Endodermal cell (in vitro differentiated cells): ENCODE measurements around the gene ZNF605. TPM values are rescaled to one million over a fixed set of nuclear protein-coding genes. Genes with fewer than 3 reads are reported as not detected.
"Not testable (repeated sequence)": the region's sequence is repeated elsewhere in the genome, so short reads cannot be mapped to it uniquely, and the experiment has no call there.

Source experiments
- DNase-seq: peaks from one replicate; pipeline ENCODE4 v3.0.0-alpha.2; 2017
- H3K27ac ChIP-seq: 2 replicates; pipeline ENCODE4 v1.5.1; 2013; ENCODE audit warnings: mild to moderate bottlenecking, low read depth, low read length, moderate library complexity
- H3K27me3 ChIP-seq: 2 replicates; pipeline ENCODE4 v1.6.1; 2013; ENCODE audit warnings: mild to moderate bottlenecking, low read length, moderate library complexity; ENCODE audit not compliant: insufficient read depth, control insufficient read depth, poor library complexity, severe bottlenecking
- H3K36me3 ChIP-seq: 2 replicates; pipeline ENCODE4 v1.7.0; 2013; ENCODE audit warnings: mild to moderate bottlenecking, low read length, moderate library complexity; ENCODE audit not compliant: control insufficient read depth, insufficient read depth
- H3K4me1 ChIP-seq: one replicate; pipeline ENCODE4 v1.7.0; 2013; ENCODE audit warnings: low read length; ENCODE audit not compliant: control insufficient read depth, insufficient read depth
- H3K4me3 ChIP-seq: 2 replicates; pipeline ENCODE4 v1.5.1; 2013; ENCODE audit warnings: mild to moderate bottlenecking, low read length, moderate library complexity
- H3K9ac ChIP-seq: 2 replicates; pipeline ENCODE4 v1.6.1; 2013; ENCODE audit warnings: mild to moderate bottlenecking, low read length, moderate library complexity; ENCODE audit not compliant: poor library complexity, severe bottlenecking; ENCODE audit errors: extremely low read depth
- H3K9me3 ChIP-seq: 2 replicates; pipeline ENCODE4 v1.6.1; 2013; ENCODE audit warnings: mild to moderate bottlenecking, low read length, moderate library complexity; ENCODE audit not compliant: control insufficient read depth
- H3K27ac Mint-ChIP-seq: 2 replicates; pipeline ENCODE4 v1.8.0; 2020; ENCODE audit warnings: mixed read lengths
- H3K27me3 Mint-ChIP-seq: 2 replicates; pipeline ENCODE4 v1.8.0; 2021; ENCODE audit warnings: mild to moderate bottlenecking, mixed read lengths; ENCODE audit not compliant: insufficient read depth
- H3K36me3 Mint-ChIP-seq: 2 replicates; pipeline ENCODE4 v1.8.0; 2020; ENCODE audit warnings: low read depth, mixed read lengths
- H3K4me1 Mint-ChIP-seq: 2 replicates; pipeline ENCODE4 v1.8.0; 2020; ENCODE audit warnings: mixed read lengths
- H3K4me3 Mint-ChIP-seq: 2 replicates; pipeline ENCODE4 v1.8.0; 2020; ENCODE audit warnings: mild to moderate bottlenecking, moderate library complexity, mixed read lengths
- H3K9me3 Mint-ChIP-seq: 2 replicates; pipeline ENCODE4 v1.8.0; 2020; ENCODE audit warnings: mild to moderate bottlenecking, mixed read lengths
- WGBS, 2 experiments: methylation state at CpG; one replicate each; pipeline versions ENCODE4 v1.1.5 to v1.1.7; 2013; ENCODE audit warnings: missing lambda C conversion rate in 2 of 2, mixed read lengths in 1 of 2; ENCODE audit not compliant: insufficient coverage in 1 of 2, insufficient read length in 1 of 2; 5-methylcytosine and 5-hydroxymethylcytosine counted together
- total RNA-seq, 2 donors: library from RNA; stranded (reverse); fragmentation: NEBNext Ultra II Directional in 1 of 2; extraction: Animal tissue kit (Norgen Biotek cat#: 25700) in 1 of 2; gene quantifications; 2 replicates in 1 of 2; 3 replicates in 1 of 2; pipeline ENCODE4 v1.2.1, GENCODE V29; 2021
- TF ChIP-seq, protein P1 (sequence below): fragments of 200-600 bp; sonication (generic); conservative IDR thresholded peaks from 2 replicates; pipeline ENCODE4 v1.5.0; 2021; ENCODE audit warnings: antibody characterized with exemption, mild to moderate bottlenecking

Gene ZNF605
- total RNA-seq, 2 donors from 2014 or later, result 12.8 to 25.8 TPM

DNA sequence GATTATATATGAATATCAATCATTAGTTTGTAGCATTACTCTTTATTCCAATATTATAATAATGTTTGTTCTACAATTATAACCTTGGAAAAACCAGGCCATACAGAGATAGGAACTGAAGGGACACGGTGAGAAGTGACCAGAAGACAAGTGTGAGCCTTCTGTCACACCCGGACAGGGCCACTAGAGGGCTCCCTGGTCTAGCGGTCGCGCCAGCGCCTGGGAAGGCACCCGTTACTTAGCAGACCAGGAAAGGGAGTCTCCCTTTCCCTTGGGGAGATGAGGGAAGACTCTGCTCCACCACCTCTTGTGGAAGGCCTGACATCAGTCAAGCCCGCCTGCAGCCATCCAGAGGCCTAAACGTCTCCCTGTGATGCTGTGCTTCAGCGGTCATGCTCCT lies 7.8 kb upstream of the ZNF605 start:
- peak; percentile 90 for DNase-seq
- peaks cover 68% of the 10 kb centered on the region for H3K9me3 Mint-ChIP-seq
- not testable (repeated sequence) for H3K4me1 ChIP-seq, H3K36me3 ChIP-seq, H3K27me3 ChIP-seq, H3K4me3 ChIP-seq, H3K27me3 Mint-ChIP-seq, H3K4me1 Mint-ChIP-seq, H3K4me3 Mint-ChIP-seq, H3K27ac Mint-ChIP-seq, H3K27ac ChIP-seq, H3K9ac ChIP-seq
- H3K36me3 Mint-ChIP-seq, result peaks cover 21% of the 10 kb centered on the region
- peaks cover 42% of the 10 kb centered on the region for H3K9me3 ChIP-seq
- WGBS, 2 experiments, result 66% methylated on average over 10 of the region's 10 CpGs; no CpG with 5 or more reads in 1 of the 2 experiments
- TF ChIP-seq, protein P1, sequence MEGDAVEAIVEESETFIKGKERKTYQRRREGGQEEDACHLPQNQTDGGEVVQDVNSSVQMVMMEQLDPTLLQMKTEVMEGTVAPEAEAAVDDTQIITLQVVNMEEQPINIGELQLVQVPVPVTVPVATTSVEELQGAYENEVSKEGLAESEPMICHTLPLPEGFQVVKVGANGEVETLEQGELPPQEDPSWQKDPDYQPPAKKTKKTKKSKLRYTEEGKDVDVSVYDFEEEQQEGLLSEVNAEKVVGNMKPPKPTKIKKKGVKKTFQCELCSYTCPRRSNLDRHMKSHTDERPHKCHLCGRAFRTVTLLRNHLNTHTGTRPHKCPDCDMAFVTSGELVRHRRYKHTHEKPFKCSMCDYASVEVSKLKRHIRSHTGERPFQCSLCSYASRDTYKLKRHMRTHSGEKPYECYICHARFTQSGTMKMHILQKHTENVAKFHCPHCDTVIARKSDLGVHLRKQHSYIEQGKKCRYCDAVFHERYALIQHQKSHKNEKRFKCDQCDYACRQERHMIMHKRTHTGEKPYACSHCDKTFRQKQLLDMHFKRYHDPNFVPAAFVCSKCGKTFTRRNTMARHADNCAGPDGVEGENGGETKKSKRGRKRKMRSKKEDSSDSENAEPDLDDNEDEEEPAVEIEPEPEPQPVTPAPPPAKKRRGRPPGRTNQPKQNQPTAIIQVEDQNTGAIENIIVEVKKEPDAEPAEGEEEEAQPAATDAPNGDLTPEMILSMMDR, result peak; percentile 78

GRCh38 chr12:132961790-132962189 lies 5.7 kb upstream of the ZNF605 start:
- H3K27me3 Mint-ChIP-seq, H3K27ac ChIP-seq, H3K36me3 ChIP-seq, H3K9ac ChIP-seq, H3K4me3 ChIP-seq, H3K27ac Mint-ChIP-seq, H3K4me1 ChIP-seq, H3K4me1 Mint-ChIP-seq, H3K4me3 Mint-ChIP-seq, H3K27me3 ChIP-seq: not testable (repeated sequence)
- H3K9me3 ChIP-seq, result peaks cover 51% of the 10 kb centered on the region
- DNase-seq, result peak; percentile 11
- Mint-ChIP-seq H3K9me3 (peaks cover 67% of the 10 kb centered on the region), H3K36me3 (peaks cover 21% of the 10 kb centered on the region)
- 91 to 97% methylated on average over 13 to 14 of the region's 14 CpGs for WGBS, 2 experiments

GRCh38 chr12:132955094-132956010 lies 754 bp downstream of the ZNF605 start:
- 40 to 71% methylated on average over 21 to 39 of the region's 39 CpGs for WGBS, 2 experiments
- peak; percentile 82 for DNase-seq
- H3K9me3 ChIP-seq, result peaks cover 62% of the 10 kb centered on the region
- H3K27ac Mint-ChIP-seq, result peak overlapping the region; percentile 86
- peaks cover 9% of the 10 kb centered on the region for H3K4me1 Mint-ChIP-seq
- H3K9ac ChIP-seq, result peak overlapping the region; percentile 78
- TF ChIP-seq, protein P1, result no peak
- H3K27me3 Mint-ChIP-seq, result peaks cover 1% of the 10 kb centered on the region
- peaks cover 63% of the 10 kb centered on the region for H3K9me3 Mint-ChIP-seq
- H3K4me3 Mint-ChIP-seq, result peak overlapping the region; percentile 78
- H3K27ac ChIP-seq, result peak overlapping the region; percentile 32
- peaks cover 25% of the 10 kb centered on the region for H3K36me3 Mint-ChIP-seq
- H3K36me3 ChIP-seq, result peaks cover 3% of the 10 kb centered on the region
- H3K27me3 ChIP-seq, result no peaks in the 10 kb centered on the region
- H3K4me1 ChIP-seq, result no peaks in the 10 kb centered on the region
- peak overlapping the region; percentile 92 for H3K4me3 ChIP-seq
